HCT116 (cell line): Measurements from ENCODE around the gene PRSS22. TPM values are rescaled to one million over a fixed set of nuclear protein-coding genes. Genes with fewer than 3 reads are reported as not detected.

Source experiments
- ATAC-seq: fragments of 200-7000 bp; cut with Tn5 transposase; 2 replicates; pipeline ENCODE4 v1.9.1; 2020; ENCODE audit warnings: mild to moderate bottlenecking, moderate library complexity
- BruUV-seq: library from RNA; stranded (reverse); fragments of 400-500 nt; replicated peaks from 2 replicates; lab custom pipeline; 2021; lab: Mats Ljungman, UMichigan
- CTCF ChIA-PET: fragments of 300-600 bp; sonication (Branson Sonifier 250); formaldehyde crosslinking; loops from one replicate; lab custom pipeline; 2021; ENCODE audit warnings: antibody characterized with exemption; lab: Charles Lee
- POLR2A ChIA-PET: fragments of 300-600, 350-600 bp; sonication (Branson Sonifier 250); formaldehyde crosslinking; loops from one replicate; lab custom pipeline; 2021; ENCODE audit warnings: antibody characterized with exemption; lab: Charles Lee
- RAD21 ChIA-PET, 2 experiments: fragments of 300-600 bp; sonication (Branson Sonifier 250); formaldehyde crosslinking; loops; one replicate each; lab custom pipeline; 2023; ENCODE audit warnings: low total read pairs in 2 of 2; ENCODE audit not compliant: uncharacterized antibody in 2 of 2, unreplicated experiment in 2 of 2, low non-redundant PET in 1 of 2; lab: Charles Lee
- DNase-seq: peaks from one replicate; pipeline ENCODE4 v3.0.0-alpha.2; 2010; ENCODE audit warnings: low read depth, low spot score
- H2AFZ ChIP-seq: fragments of 200-600 bp; shearing (Covaris generic), sonication (generic); 2 replicates; pipeline ENCODE4 v1.6.1; 2017; ENCODE audit warnings: low read depth, mixed run types, mixed read lengths, antibody characterized with exemption, low read length; ENCODE audit not compliant: poor library complexity, severe bottlenecking
- H3K27ac ChIP-seq: 2 replicates; pipeline ENCODE4 v1.5.1; 2012; ENCODE audit warnings: low read depth, low read length
- H3K27me3 ChIP-seq: fragments of 200-600 bp; sonication (generic); 2 replicates; pipeline ENCODE4 v1.6.1; 2016; ENCODE audit warnings: mixed run types, low read length, mixed read lengths; ENCODE audit not compliant: insufficient read depth
- H3K36me3 ChIP-seq, 2 experiments: fragments of 200-500 bp in 1 of 2; fragments of 200-600 bp in 1 of 2; sonication (Bioruptor generic) in 1 of 2; sonication (generic) in 1 of 2; 2 replicates each; pipeline versions ENCODE4 v1.5.1 to v1.6.1; 2014 to 2016; ENCODE audit warnings: low read length in 2 of 2, inconsistent platforms in 1 of 2, mixed read lengths in 1 of 2, mixed run types in 1 of 2; ENCODE audit not compliant: insufficient read depth in 2 of 2, control insufficient read depth in 1 of 2
- H3K4me1 ChIP-seq, 2 experiments: fragments of 200-600 bp in 1 of 2; sonication (generic) in 1 of 2; 2 replicates each; pipeline versions ENCODE4 v1.5.1 to v1.6.1; 2012 to 2017; ENCODE audit warnings: low read length in 2 of 2, inconsistent platforms in 1 of 2, mild to moderate bottlenecking in 1 of 2, mixed read lengths in 1 of 2, mixed run types in 1 of 2, moderate library complexity in 1 of 2; ENCODE audit not compliant: insufficient read depth in 2 of 2, control insufficient read depth in 1 of 2
- H3K4me2 ChIP-seq: fragments of 200-600 bp; sonication (generic); 2 replicates; pipeline ENCODE4 v1.6.1; 2017; ENCODE audit warnings: mixed run types, low read length, mixed read lengths
- H3K4me3 ChIP-seq, 2 experiments: fragments of 200-600 bp in 1 of 2; sonication (generic) in 1 of 2; replicated peaks in 1 of 2; 2 replicates each; pipeline ENCODE4 v1.5.1; 2011 to 2016; ENCODE audit warnings: low read length in 2 of 2, control low read depth in 1 of 2, low read depth in 1 of 2, mild to moderate bottlenecking in 1 of 2, mixed read lengths in 1 of 2, mixed run types in 1 of 2
- H3K79me2 ChIP-seq: fragments of 200-600 bp; sonication (generic); 2 replicates; pipeline ENCODE4 v1.6.1; 2017; ENCODE audit warnings: mild to moderate bottlenecking, mixed run types, low read length, moderate library complexity, mixed read lengths; ENCODE audit not compliant: insufficient read depth
- H3K9ac ChIP-seq: fragments of 200-600 bp; sonication (generic); 2 replicates; pipeline ENCODE4 v1.6.1; 2016; ENCODE audit warnings: low read length, mixed read lengths
- H3K9me2 ChIP-seq: fragments of 200-600 bp; sonication (generic), shearing (Covaris generic); 2 replicates; pipeline ENCODE4 v1.6.1; 2017; ENCODE audit warnings: mixed run types, mild to moderate bottlenecking, moderate library complexity; ENCODE audit not compliant: insufficient read depth
- H3K9me3 ChIP-seq, 2 experiments: fragments of 200-500 bp in 1 of 2; fragments of 200-600 bp in 1 of 2; sonication (Bioruptor generic) in 1 of 2; sonication (generic) in 1 of 2; 2 replicates each; pipeline ENCODE4 v1.6.1; 2014 to 2017; ENCODE audit warnings: low read length in 2 of 2, mixed read lengths in 2 of 2, inconsistent platforms in 1 of 2, low read depth in 1 of 2, mild to moderate bottlenecking in 1 of 2, mixed run types in 1 of 2, moderate library complexity in 1 of 2; ENCODE audit not compliant: control insufficient read depth in 1 of 2, insufficient read depth in 1 of 2
- H4K20me1 ChIP-seq: fragments of 200-600 bp; sonication (generic), shearing (Covaris generic); 2 replicates; pipeline ENCODE4 v1.6.1; 2017; ENCODE audit warnings: mixed run types, mild to moderate bottlenecking, moderate library complexity; ENCODE audit not compliant: insufficient read depth
- ATF3 ChIP-seq: IDR thresholded peaks from 2 replicates; pipeline ENCODE4 v1.6.1; 2012
- CBX3 ChIP-seq: IDR thresholded peaks from 2 replicates; pipeline ENCODE4 v1.6.1; 2012; ENCODE audit warnings: low read depth
- CEBPB ChIP-seq: IDR thresholded peaks from 2 replicates; pipeline ENCODE4 v1.6.1; 2012; ENCODE audit warnings: low read depth
- EGR1 ChIP-seq: IDR thresholded peaks from 2 replicates; pipeline ENCODE4 v1.6.1; 2012; ENCODE audit warnings: low read depth
- EZH2 ChIP-seq: fragments of 200-600 bp; sonication (generic); IDR thresholded peaks from 2 replicates; pipeline ENCODE4 v1.6.1; 2017; ENCODE audit warnings: antibody characterized with exemption, mixed run types
- EZH2phosphoT487 ChIP-seq: fragments of 200-600 bp; IDR thresholded peaks from 2 replicates; pipeline ENCODE4 v1.6.1; 2018; ENCODE audit warnings: antibody characterized with exemption, borderline replicate concordance
- FOSL1 ChIP-seq: IDR thresholded peaks from 2 replicates; pipeline ENCODE4 v1.6.1; 2012; ENCODE audit warnings: low read depth
- POLR2A ChIP-seq: IDR thresholded peaks from 2 replicates; pipeline ENCODE4 v1.7.0; 2011; ENCODE audit warnings: borderline replicate concordance; ENCODE audit not compliant: insufficient read depth, insufficient read length; ENCODE audit errors: extremely low read depth
- POLR2AphosphoS5 ChIP-seq: IDR thresholded peaks from 2 replicates; pipeline ENCODE4 v1.6.1; 2011; ENCODE audit warnings: mild to moderate bottlenecking, low read depth, low read length, moderate library complexity
- RAD21 ChIP-seq: IDR thresholded peaks from 2 replicates; pipeline ENCODE4 v1.6.1; 2012; ENCODE audit warnings: low read depth, mild to moderate bottlenecking
- REST ChIP-seq: IDR thresholded peaks from 2 replicates; pipeline ENCODE4 v1.6.1; 2012; ENCODE audit warnings: low read depth
- SIN3A ChIP-seq: IDR thresholded peaks from 2 replicates; pipeline ENCODE4 v1.6.1; 2012; ENCODE audit warnings: low read depth
- SP1 ChIP-seq: IDR thresholded peaks from 2 replicates; pipeline ENCODE4 v1.6.1; 2012; ENCODE audit warnings: low read depth
- SRF ChIP-seq: IDR thresholded peaks from 2 replicates; pipeline ENCODE4 v1.6.1; 2012; ENCODE audit warnings: low read depth
- TCF7L2 ChIP-seq: IDR thresholded peaks from 2 replicates; pipeline ENCODE4 v1.7.0; 2011; ENCODE audit warnings: borderline replicate concordance, inconsistent platforms; ENCODE audit not compliant: insufficient read depth, insufficient read length; ENCODE audit errors: extremely low read depth
- YY1 ChIP-seq: IDR thresholded peaks from 2 replicates; pipeline ENCODE4 v1.6.1; 2011; ENCODE audit warnings: low read length, low read depth, moderate library complexity, mild to moderate bottlenecking; ENCODE audit not compliant: insufficient replicate concordance; ENCODE audit errors: extremely low read depth
- ZFX ChIP-seq: fragments of 450-650 bp; IDR thresholded peaks from 2 replicates; pipeline ENCODE4 v1.6.1; 2017
- ZNF274 ChIP-seq: fragments of 200-500 bp; sonication (Bioruptor generic); IDR thresholded peaks from 2 replicates; pipeline ENCODE4 v1.6.1; 2014; ENCODE audit warnings: mild to moderate bottlenecking, low read depth, low read length, inconsistent platforms
- intact Hi-C: fragments of 100-400 bp; cut with micrococcal nuclease; formaldehyde crosslinking; loops from 2 replicates; pipeline ENCODE4 v1.10.0; 2022
- total RNA-seq: library from RNA; stranded (reverse); gene quantifications from one replicate; pipeline ENCODE4 v1.2.1, GENCODE V29; 2021; ENCODE audit not compliant: unreplicated experiment
- TF ChIP-seq, protein P1 (sequence below): IDR thresholded peaks from 2 replicates; pipeline ENCODE4 v1.6.1; 2012
- TF ChIP-seq, protein P2 (sequence below), 3 experiments: fragments of 200-600 bp in 1 of 3; sonication (generic) in 1 of 3; IDR thresholded peaks in 2 of 3; conservative IDR thresholded peaks in 1 of 3; 2 replicates each; pipeline ENCODE4 v1.5.1; 2012 to 2017; ENCODE audit warnings: low read depth in 2 of 3, low read length in 2 of 3, antibody characterized with exemption in 1 of 3, borderline replicate concordance in 1 of 3, control low read depth in 1 of 3, mild to moderate bottlenecking in 1 of 3, mixed read lengths in 1 of 3, mixed run types in 1 of 3, moderate library complexity in 1 of 3; ENCODE audit not compliant: insufficient read depth in 1 of 3

PRSS22 gene
- total RNA-seq, 1 experiment from 2014 or later: 20.2 TPM

GRCh38 chr16:2810651-2811050, 47.3 kb downstream of the PRSS22 start:
- no peak overlapping the region for H3K27ac ChIP-seq
- no peak overlapping the region for H3K4me2 ChIP-seq
- H3K36me3 ChIP-seq: no peaks in the 10 kb centered on the region
- ChIA-PET RAD21 (no interaction called here), CTCF (no interaction called here)
- intact Hi-C loops: no loop called here
- H3K9me2 ChIP-seq: no peaks in the 10 kb centered on the region
- TF ChIP-seq, protein P1, sequence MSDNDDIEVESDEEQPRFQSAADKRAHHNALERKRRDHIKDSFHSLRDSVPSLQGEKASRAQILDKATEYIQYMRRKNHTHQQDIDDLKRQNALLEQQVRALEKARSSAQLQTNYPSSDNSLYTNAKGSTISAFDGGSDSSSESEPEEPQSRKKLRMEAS: no peak
- TF ChIP-seq YY1 (no peak), POLR2AphosphoS5 (no peak), CBX3 (no peak), SRF (no peak), TCF7L2 (no peak), SP1 (no peak), CEBPB (no peak), POLR2A (no peak), REST (no peak), EZH2 (no peak), ZNF274 (no peak), ATF3 (no peak), RAD21 (no peak), SIN3A (no peak), FOSL1 (no peak), EZH2phosphoT487 (no peak), ZFX (no peak), EGR1 (no peak)
- TF ChIP-seq, protein P2, sequence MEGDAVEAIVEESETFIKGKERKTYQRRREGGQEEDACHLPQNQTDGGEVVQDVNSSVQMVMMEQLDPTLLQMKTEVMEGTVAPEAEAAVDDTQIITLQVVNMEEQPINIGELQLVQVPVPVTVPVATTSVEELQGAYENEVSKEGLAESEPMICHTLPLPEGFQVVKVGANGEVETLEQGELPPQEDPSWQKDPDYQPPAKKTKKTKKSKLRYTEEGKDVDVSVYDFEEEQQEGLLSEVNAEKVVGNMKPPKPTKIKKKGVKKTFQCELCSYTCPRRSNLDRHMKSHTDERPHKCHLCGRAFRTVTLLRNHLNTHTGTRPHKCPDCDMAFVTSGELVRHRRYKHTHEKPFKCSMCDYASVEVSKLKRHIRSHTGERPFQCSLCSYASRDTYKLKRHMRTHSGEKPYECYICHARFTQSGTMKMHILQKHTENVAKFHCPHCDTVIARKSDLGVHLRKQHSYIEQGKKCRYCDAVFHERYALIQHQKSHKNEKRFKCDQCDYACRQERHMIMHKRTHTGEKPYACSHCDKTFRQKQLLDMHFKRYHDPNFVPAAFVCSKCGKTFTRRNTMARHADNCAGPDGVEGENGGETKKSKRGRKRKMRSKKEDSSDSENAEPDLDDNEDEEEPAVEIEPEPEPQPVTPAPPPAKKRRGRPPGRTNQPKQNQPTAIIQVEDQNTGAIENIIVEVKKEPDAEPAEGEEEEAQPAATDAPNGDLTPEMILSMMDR (IDR thresholded peaks at IDR 0.05 in 2 of 3, conservative IDR thresholded peaks at IDR 0.05 in 1 of 3; ENCODE audit: borderline replicate concordance in 1 of 3, insufficient read depth in 1 of 3, low read depth in 2 of 3, low read length in 2 of 3): no peak
- TF ChIP-seq, all 23 proteins: peak for 0
- DNase-seq (no peak), ATAC-seq (no peak)
- H3K4me1 ChIP-seq: peaks cover 3 to 7% of the 10 kb centered on the region in 2 experiments; a peak in 1 of 4 replicates
- H3K79me2 ChIP-seq: no peaks in the 10 kb centered on the region
- H3K9me3 ChIP-seq: peaks cover 0 to 2% of the 10 kb centered on the region in 2 experiments; a peak in 1 of 4 replicates
- no peak overlapping the region for H3K4me3 ChIP-seq
- H3K9ac ChIP-seq: no peak overlapping the region
- H3K27me3 ChIP-seq: no peaks in the 10 kb centered on the region
- no TSS peak for BruUV-seq
- POLR2A ChIA-PET: no interaction called here
- no peak overlapping the region for H2AFZ ChIP-seq
- H4K20me1 ChIP-seq: no peaks in the 10 kb centered on the region
